AG10803 (cell line): Measurements from ENCODE around the gene ADD1.
A peak's percentile ranks its signal among the peaks of the same experiment; 100 is the strongest.

ENCODE experiments used
- DNase-seq: peaks from one replicate; pipeline ENCODE4 v3.0.0; 2010; ENCODE audit warnings: low read depth
- H3K4me3 ChIP-seq: 2 replicates; pipeline ENCODE4 v1.5.1; 2011; ENCODE audit warnings: mild to moderate bottlenecking, low read length, control low read depth
- CTCF ChIP-seq: conservative IDR thresholded peaks from 2 replicates; pipeline ENCODE4 v1.5.1; 2011; ENCODE audit warnings: mild to moderate bottlenecking, low read length, control low read depth, inconsistent platforms

The ADD1 gene

GRCh38 chr4:2850966-2851798 is 7.5 kb downstream of the ADD1 start:
- TF ChIP-seq CTCF = no peak
- peak; percentile 60 for DNase-seq
- no peak overlapping the region for H3K4me3 ChIP-seq

GRCh38 chr4:2852481-2852921 is 8.9 kb downstream of the ADD1 start:
- H3K4me3 ChIP-seq = no peak overlapping the region
- TF ChIP-seq CTCF = no peak
- no peak for DNase-seq

GRCh38 chr4:2855584-2855983 is 11.9 kb downstream of the ADD1 start:
- no peak overlapping the region for H3K4me3 ChIP-seq
- no peak for DNase-seq
- no peak for TF ChIP-seq CTCF

GRCh38 chr4:2856266-2856665 is 12.6 kb downstream of the ADD1 start:
- no peak overlapping the region for H3K4me3 ChIP-seq
- TF ChIP-seq CTCF = no peak
- no peak for DNase-seq

- no peak for TF ChIP-seq CTCF
- DNase-seq = no peak
- H3K4me3 ChIP-seq = no peak overlapping the region
Observed at GRCh38 chr4:2857349-2857927, 13.8 kb downstream of the ADD1 start.

- no peak overlapping the region for H3K4me3 ChIP-seq
- TF ChIP-seq CTCF = no peak
- DNase-seq = peak; percentile 57
Observed at GRCh38 chr4:2858451-2859217, 15.0 kb downstream of the ADD1 start.
